Epithelial cell of prostate (primary cell): ENCODE data around the gene COX4I2.
"Not testable (repeated sequence)": the region's sequence is repeated elsewhere in the genome, so short reads cannot be mapped to it uniquely, and the experiment has no call there.

ENCODE experiments used
- DNase-seq: peaks from one replicate; pipeline ENCODE4 v3.0.0-alpha.2; 2011; ENCODE audit warnings: low read depth, low spot score
- H3K27ac ChIP-seq: fragments of 450-650 bp; 2 replicates; pipeline ENCODE4 v1.5.1; 2017; ENCODE audit warnings: mild to moderate bottlenecking

Gene COX4I2

DNA sequence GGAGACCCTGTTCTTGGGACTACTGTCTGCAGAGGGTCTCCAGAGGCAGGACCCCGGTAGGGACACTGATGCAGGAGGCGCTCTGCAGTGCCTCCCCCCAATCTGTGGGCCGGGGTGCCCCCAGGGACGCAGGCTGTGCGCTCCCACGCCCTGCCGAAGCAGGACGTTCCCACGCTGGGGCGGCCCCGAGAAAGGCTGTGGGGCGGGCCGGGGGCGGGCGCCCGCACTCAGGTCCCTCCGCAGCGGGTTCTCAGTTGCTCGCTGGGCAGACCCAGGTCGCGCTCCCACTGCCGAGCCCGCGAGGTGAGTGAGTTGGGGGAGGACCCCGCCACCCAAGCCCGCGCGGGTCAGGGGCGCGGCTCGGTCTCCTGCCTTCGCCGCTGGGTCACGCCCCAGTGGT, at the start of gene COX4I2:
COX4I2 (plus strand) TSS at position 253 of the 400 bp plus-strand sequence. CDS start 1,106 bp downstream, outside the sequence.
- no peak within 1 kb of the TSS for H3K27ac ChIP-seq
- no peak for DNase-seq

DNA sequence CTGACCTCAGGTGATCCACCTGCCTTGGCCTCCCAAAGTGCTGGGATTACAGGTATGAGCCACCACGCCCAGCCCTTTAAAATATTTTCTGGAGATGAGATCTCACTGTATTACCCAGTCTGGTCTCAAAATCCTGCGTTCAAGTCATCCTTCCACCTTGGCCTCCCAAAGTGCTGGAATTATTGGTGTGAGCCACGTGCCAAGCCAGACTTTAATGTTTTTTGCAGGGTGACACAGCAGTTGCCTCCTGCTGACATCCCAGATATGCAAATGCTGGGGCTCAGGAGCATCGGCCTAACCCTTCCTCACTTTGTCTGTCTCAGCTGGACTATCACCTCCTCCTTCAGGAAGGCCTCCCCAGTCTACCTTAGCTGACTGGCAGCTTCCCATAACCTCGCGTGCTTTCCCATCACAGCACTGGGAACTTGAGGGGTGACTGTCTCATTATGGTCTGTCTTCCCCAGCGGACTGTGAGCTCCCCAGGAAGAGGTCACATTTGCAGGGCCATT, 46.9 kb upstream of the COX4I2 start:
- peak overlapping the region; percentile 92 for H3K27ac ChIP-seq
- DNase-seq: no peak

DNA sequence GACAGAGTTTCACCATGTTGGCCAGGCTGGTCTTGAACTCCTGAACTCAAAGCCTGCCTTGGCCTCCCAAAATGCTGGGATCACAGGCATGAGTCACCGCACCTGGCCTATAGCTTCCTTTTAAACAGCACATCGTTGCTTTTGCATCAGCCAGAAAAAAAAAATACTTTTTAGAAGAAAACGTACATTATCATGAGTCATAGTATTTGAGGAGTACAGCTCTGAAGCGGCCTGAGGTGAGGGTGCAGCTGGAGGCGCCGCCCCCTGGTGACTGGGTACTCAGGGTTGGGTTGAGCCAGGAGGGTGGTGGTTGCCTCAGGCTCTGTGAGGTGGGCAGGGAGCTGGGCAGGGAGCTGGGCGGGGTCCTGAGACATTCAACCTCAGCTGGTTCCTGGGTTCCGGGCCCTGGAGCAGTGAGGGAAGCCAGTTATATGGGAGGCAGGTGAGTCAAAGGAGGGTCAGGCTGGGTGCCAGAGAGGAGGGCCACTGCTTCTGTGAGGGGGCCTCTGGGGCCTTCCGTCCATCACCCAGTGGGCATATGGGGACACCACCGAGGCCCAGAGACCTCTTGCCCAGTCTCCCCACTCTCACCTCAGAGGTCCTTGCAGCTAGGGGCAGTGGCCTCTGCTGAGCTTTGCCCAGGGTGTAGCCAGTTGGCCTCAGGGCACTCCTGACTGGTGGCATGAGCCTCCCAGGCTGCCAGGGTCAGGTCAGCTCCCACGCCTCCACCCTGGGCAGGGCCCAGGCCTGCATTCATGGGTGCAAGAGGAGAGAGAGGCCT, 44.3 kb upstream of the COX4I2 start:
- peak overlapping the region; percentile 92 for H3K27ac ChIP-seq
- peak; percentile 98 for DNase-seq

DNA sequence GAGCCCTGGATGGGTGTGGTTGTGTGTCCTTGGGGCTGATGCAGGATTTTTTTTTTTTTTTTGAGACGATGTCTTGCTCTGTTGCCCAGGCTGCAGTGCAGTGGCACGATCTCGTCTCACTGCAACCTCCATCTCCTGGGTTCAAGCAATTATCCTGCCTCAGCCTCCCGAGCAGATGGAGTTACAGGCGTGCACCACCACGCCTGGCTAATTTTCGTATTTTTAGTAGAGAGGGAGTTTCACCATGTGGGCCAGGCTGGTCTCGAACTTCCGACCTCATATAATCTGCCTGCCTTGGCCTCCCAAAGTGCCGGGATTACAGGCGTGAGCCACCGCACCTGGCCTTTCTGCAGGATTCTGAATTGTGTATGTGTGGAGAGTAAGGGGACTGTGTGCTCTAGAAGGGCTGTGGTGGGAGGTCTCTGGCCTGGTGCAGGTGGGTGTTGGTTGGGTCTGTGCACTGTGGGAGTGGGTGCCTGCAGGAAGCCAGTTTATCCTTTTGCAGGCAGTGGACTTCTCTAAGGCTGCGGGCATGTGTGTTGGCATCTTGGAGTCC, 43.6 kb upstream of the COX4I2 start:
- H3K27ac ChIP-seq: peak overlapping the region; percentile 92
- no peak for DNase-seq

DNA sequence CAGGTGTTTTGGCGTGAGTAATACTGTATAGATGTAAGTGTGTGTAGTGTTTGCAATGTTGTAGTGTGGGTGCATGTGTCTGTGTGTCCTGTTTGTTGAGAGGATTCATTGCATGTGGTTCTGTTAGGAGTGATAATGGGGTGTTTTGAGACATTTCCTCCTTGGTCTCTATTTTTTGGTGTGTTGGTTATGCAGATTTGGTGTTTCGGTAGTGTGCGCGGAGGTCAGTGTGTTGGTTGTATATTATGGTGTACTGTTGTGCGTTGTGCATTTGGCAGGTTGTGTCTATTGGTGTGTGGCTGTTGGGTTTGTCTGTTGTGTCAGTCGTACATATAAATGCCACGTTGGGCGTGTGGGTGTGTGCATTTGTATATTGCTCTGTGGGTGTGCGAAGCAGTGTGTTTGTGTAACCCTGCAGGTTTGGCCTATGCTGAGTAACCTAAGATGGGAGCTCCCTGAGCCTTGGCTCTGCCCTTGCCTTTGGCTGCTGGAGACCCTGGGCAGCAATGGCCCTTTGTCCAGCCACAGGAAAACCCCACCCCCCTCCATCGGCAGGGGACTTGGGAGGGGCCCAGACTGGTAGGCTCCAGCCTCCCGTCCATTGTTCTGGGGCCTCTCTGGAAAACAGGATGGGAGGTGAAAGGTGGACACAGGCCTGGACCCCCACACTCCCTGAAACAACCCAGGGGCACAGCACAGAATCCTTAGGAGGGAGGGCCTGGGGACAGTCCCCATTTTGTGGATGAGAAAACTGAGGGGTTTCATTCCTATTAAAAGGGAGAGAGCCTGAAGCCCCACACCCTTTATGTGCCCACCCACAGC, 42.9 kb upstream of the COX4I2 start:
- no peak for DNase-seq
- peak overlapping the region; percentile 92 for H3K27ac ChIP-seq

DNA sequence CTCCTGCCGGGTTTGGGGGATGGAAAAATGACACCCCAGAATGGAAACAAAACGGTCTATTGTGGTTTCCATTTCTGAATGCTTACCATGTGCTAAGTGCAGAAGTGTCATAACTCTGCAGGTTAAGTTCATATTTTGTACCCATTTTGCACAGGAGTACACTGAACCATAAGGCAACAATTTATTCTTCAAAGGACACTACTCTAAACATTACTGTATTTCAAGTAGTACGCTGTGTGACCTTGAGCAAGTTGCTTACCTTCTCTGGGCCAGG, 42.4 kb upstream of the COX4I2 start:
- DNase-seq: no peak

DNA sequence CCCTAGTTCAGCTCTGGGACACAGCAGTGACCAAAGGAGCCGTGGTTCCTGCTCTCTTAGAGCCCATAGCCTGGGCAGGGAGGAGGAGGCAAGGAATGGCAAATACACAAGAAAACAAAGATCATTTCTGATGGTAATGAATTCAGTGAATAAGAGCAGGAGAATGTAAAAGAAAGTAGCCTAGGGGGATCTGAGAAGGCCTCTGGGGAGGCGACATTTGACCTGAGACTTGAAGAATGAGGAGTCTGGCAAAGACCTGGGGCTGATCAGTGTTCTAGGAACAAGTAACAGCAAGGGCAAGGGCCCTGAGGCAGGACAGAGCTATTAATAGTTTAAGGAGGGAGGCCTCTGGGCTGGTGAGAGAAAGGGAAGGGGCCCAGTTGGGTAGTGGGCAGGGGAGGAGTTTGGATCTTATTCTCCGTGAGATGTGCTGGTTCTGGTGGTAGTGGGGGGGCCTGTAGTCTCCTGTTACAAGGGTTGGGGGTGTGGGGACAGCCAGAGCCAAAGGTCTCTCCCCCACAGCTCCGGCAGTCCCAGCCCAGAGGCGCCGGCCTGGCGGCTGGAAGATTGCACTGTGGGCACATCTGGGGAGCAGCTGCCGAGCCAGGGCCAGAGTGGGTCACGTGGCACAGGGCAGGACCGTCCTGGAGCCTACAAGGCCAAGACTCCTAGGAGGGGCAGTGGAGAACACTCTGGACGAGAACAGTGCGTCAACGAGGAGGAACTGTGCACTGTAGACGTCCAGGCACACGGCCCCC, 41.9 kb upstream of the COX4I2 start:
- no peak for DNase-seq
- peak overlapping the region; percentile 92 for H3K27ac ChIP-seq

More for the DNA sequence above, 42.4 kb upstream of the COX4I2 start:
- H3K27ac ChIP-seq: peak overlapping the region; percentile 92

DNA sequence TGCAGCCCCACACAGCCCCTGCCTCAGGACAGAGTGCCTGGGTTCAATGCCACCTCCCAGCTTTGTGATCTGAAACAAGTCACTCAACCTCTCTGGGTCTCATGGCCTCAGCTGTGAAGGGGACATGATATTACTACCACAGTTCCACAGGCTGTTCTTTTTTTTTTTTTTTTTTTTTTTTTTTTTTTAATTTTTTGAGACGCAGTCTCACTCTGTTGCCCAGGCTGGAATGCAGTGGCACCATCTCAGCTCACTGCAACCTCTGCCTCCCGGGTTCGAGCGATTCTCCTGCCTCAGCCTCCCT, 41.3 kb upstream of the COX4I2 start:
- not testable (repeated sequence) for DNase-seq
- peak overlapping the region; percentile 92 for H3K27ac ChIP-seq

DNA sequence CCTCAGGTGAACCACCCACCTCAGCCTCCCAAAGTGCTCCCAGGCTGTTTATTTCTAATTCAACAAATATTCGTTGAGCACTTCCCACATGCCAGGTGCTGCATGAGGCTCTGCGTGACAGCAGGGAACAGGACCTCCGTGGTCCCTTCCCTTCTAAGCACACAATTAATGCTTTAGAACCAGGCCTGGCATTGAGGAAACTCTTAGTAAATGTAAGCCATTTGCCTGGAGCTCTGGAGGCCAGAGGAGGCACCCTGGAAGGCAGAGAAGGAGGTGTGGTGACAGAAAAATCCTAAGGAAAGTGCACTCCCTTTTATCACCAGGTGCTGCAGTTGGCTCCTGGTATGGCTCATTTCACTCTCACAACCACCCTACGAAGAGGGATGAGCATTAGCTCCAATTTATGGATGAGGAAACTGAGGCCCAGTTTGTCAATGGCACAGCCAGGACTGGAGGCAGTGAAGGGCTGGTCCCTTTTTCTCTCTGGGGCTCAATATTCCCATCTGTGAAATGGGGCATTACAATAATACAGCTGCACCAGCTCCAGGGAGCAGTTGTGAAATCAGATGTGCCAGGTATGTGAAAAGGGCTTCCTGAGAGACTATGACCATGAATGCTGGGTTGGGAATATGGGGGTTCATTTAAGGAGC, 40.8 kb upstream of the COX4I2 start:
- peak overlapping the region; percentile 92 for H3K27ac ChIP-seq
- no peak for DNase-seq

DNA sequence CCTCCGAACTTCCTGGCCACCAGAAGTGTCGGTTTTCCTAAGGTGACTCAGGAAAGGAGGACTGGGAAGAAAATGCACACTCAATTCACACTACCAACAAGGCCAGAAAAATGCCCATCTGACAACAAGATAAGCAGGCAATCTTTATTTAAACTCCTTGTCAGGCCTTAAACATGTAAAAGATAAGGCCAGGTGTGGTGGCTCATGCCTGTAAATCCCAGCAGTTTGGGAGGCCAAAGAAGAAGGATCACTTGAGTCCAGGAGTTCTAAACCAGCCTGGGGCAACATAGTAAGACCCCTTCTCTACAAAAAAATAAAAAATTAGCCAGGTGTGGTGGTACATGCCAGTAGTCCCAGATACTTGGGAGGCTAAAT, 40.2 kb upstream of the COX4I2 start:
- no peak for DNase-seq
- peak overlapping the region; percentile 92 for H3K27ac ChIP-seq

DNA sequence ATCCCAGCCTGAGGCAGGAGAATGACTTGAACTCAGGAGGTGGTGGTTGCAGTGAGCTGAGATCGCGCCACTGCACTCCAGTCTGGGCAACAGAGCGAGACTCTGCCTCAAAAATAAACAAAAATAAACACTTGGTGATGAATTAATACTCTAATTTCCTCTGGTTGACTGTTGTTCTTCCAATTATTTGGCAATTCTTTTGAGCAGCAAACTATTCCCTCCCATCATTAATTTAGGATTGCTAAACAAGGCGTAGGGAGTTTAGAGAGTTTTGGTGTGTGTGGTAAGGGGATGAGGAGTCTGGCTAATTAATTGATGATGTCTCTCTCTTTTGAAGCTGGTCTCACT, 35.3 kb upstream of the COX4I2 start:
- H3K27ac ChIP-seq: peak overlapping the region; percentile 98
- DNase-seq: no peak

DNA sequence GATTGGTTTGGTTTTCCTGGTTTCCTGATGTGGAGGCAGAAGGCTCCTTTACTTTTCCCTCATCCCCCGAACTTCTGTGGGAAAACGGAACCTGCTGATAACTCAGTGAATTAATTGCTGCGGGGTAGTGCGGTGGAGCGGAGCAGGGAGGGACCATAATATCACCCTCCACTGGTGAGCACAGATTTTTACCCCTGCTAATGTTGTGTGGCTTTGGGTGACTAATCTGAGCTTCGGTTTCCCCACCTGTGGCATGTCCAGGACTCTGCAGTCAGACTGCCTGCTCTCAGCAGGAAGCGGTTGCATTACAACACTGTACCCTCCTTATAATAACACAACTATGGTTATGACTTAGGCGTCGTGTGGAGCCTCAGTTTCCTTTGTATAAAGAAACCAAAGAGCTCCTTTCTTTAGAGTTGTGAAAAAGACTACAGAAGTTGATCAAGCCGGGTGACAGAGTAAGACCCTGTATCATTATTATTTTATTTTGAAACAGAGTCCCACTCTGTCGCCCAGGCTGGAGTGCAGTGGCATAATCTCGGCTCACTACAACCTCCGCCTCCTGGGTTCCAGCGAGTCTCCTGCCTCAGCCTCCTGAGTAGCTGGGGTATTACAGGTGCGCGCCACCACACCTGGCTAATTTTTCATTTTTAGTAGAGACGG, 34.8 kb upstream of the COX4I2 start:
- DNase-seq: peak; percentile 57
- H3K27ac ChIP-seq: peak overlapping the region; percentile 98

DNA sequence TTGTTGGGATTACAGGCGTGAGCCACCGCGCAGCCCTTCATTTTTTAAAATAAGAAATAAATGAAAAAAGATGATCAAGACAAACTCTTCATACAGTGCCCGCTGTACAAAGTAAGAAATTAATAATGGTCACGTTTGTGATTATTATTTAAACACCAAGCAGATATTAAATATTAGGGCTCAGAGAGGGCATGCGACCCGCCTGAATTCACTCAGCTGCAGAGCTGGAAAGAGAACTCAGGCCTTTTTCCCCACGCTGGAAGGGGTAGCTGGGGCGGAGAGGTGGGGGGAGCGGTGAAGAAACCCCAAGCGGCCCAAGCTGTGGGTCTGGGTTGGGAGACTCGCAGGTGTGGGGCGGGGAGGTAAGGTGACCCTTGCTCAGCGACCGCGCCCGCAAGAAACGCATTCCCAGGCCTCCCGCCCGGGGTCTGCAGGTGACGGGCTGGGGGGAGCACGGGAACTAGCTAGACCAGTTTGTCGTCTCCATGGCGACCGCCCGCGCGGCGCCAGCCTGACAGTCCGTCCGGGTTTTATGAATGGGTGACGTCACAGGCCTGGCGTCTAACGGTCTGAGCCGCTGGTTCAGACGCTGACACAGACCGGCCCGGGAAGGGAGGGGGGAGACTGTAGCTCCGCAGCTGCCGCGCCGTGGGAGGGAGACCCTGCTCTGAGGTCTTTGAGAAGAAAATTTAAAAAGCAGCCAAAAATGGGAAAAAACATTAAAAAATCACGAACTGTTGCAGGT, 33.7 kb upstream of the COX4I2 start:
- peak; percentile 84 for DNase-seq
- peak overlapping the region; percentile 98 for H3K27ac ChIP-seq

DNA sequence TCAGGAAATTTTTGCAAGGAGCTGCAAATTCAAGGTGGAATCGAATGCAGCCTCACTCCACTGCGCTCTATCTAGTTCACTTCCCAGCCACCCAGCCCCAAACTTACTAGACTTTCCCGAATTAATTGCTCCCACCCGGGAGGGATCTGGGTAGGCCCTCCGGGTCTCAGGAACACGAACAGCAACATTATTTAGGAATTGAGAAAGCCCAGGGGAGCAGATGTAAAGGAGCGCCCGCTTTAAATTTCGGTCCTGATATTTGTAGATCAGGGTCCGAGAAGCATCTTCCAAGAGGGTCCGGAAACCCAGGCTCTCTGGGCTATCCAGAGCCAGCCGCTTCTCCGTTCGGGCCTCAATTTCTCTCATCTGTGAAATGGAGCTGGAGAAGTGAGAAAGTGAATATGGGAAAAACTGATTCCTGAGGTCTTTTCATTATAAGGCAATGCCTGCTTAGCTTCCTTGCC, 33.1 kb upstream of the COX4I2 start:
- peak overlapping the region; percentile 98 for H3K27ac ChIP-seq
- no peak for DNase-seq

DNA sequence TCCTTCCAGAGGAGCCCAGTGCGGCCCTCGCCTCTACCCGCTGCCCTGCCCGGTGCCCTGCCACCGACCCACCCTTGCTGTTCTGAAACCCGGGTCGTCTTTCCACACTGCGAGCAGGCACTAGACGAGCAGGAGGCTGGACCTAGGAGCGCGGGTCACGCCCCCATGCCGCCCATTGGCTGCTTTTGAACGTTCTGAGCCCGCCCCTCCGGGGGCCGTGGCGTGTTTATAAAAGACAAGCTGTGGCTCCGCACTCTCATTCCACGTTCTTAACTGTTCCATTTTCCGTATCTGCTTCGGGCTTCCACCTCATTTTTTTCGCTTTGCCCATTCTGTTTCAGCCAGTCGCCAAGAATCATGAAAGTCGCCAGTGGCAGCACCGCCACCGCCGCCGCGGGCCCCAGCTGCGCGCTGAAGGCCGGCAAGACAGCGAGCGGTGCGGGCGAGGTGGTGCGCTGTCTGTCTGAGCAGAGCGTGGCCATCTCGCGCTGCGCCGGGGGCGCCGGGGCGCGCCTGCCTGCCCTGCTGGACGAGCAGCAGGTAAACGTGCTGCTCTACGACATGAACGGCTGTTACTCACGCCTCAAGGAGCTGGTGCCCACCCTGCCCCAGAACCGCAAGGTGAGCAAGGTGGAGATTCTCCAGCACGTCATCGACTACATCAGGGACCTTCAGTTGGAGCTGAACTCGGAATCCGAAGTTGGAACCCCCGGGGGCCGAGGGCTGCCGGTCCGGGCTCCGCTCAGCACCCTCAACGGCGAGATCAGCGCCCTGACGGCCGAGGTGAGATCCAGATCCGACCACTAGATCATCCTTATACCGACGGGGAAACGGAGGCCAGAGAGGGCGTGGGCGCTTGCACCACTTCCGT, 32.4 kb upstream of the COX4I2 start, which contains the start of gene ID1:
ID1 (plus strand) TSS at position 259 of the 871 bp plus-strand sequence; CDS start at position 358, 99 bp downstream.
- peak within 1 kb of the TSS; percentile 98 for H3K27ac ChIP-seq

DNA sequence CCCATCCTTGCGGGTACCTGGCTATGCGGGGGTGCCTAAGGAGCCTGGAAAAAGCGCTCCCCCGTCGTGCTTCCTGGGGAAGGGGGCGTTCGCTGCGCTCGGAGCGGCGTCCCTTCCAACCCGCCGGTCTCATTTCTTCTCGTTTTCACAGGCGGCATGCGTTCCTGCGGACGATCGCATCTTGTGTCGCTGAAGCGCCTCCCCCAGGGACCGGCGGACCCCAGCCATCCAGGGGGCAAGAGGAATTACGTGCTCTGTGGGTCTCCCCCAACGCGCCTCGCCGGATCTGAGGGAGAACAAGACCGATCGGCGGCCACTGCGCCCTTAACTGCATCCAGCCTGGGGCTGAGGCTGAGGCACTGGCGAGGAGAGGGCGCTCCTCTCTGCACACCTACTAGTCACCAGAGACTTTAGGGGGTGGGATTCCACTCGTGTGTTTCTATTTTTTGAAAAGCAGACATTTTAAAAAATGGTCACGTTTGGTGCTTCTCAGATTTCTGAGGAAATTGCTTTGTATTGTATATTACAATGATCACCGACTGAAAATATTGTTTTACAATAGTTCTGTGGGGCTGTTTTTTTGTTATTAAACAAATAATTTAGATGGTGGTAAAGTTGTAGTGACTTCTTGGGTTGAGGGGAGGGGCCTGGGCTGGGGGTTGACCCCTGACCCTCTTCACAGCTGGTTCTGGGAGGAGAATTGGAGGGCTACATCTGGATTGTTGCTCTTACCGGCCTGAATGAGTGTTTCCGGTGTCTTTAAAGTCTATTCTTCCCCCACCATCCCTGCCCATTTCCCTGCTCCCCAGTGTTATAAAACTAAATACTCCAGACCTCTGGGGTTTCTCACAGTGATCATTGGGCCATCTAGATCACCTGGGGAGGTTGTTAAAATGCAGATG, 31.6 kb upstream of the COX4I2 start:
- peak overlapping the region; percentile 98 for H3K27ac ChIP-seq
- no peak for DNase-seq

More for the DNA sequence above, 32.4 kb upstream of the COX4I2 start, which contains the start of gene ID1:
- peak; percentile 59 for DNase-seq
